Hepatocyte (in vitro differentiated cells): Measurements from ENCODE around the gene GSG1. TPM values are rescaled to one million over a fixed set of nuclear protein-coding genes. Genes with fewer than 3 reads are reported as not detected.

Experiments used
- DNase-seq: peaks from one replicate; pipeline ENCODE4 v3.0.0-alpha.2; 2016; ENCODE audit warnings: low spot score
- H2AFZ ChIP-seq: fragments of 200-600 bp; sonication (generic); 2 replicates; pipeline ENCODE4 v1.6.0; 2016; ENCODE audit warnings: antibody characterized with exemption, mild to moderate bottlenecking
- H3K27ac ChIP-seq: fragments of 200-600 bp; sonication (generic); 2 replicates; pipeline ENCODE4 v1.5.1; 2016; ENCODE audit warnings: mild to moderate bottlenecking
- H3K27me3 ChIP-seq: fragments of 200-600 bp; sonication (generic); 2 replicates; pipeline ENCODE4 v1.6.1; 2016
- H3K36me3 ChIP-seq: fragments of 200-600 bp; sonication (generic); replicated peaks from 2 replicates; pipeline ENCODE4 v1.5.1; 2016; ENCODE audit warnings: low read depth; ENCODE audit not compliant: insufficient read depth
- H3K4me1 ChIP-seq: fragments of 200-600 bp; sonication (generic); 2 replicates; pipeline ENCODE4 v1.5.1; 2016; ENCODE audit warnings: mild to moderate bottlenecking, moderate library complexity; ENCODE audit not compliant: insufficient read depth
- H3K4me2 ChIP-seq: fragments of 200-600 bp; sonication (generic); 2 replicates; pipeline ENCODE4 v1.6.0; 2016
- H3K4me3 ChIP-seq: fragments of 200-600 bp; sonication (generic); 2 replicates; pipeline ENCODE4 v1.5.1; 2016; ENCODE audit warnings: mild to moderate bottlenecking
- H3K79me2 ChIP-seq: fragments of 200-600 bp; sonication (generic); 2 replicates; pipeline ENCODE4 v1.6.0; 2017; ENCODE audit warnings: mild to moderate bottlenecking
- H3K9me2 ChIP-seq: fragments of 200-600 bp; sonication (generic); replicated peaks from 2 replicates; pipeline ENCODE4 v1.6.0; 2017; ENCODE audit warnings: mild to moderate bottlenecking; ENCODE audit not compliant: insufficient read depth
- H3K9me3 ChIP-seq: fragments of 200-600 bp; sonication (generic); 2 replicates; pipeline ENCODE4 v1.5.1; 2016; ENCODE audit warnings: low read depth, mild to moderate bottlenecking
- H4K20me1 ChIP-seq: fragments of 200-600 bp; sonication (generic); 2 replicates; pipeline ENCODE4 v1.6.0; 2016; ENCODE audit warnings: mild to moderate bottlenecking; ENCODE audit not compliant: insufficient read depth, poor library complexity, severe bottlenecking
- EZH2 ChIP-seq: fragments of 200-600 bp; sonication (generic); IDR thresholded peaks from 2 replicates; pipeline ENCODE4 v1.6.1; 2016; ENCODE audit warnings: antibody characterized with exemption, mild to moderate bottlenecking, borderline replicate concordance
- EZH2phosphoT487 ChIP-seq: fragments of 200-600 bp; sonication (generic); IDR thresholded peaks from one replicate; pipeline ENCODE4 v1.6.1; 2018; ENCODE audit warnings: antibody characterized with exemption, mild to moderate bottlenecking, low read depth, moderate library complexity; ENCODE audit not compliant: unreplicated experiment, severe bottlenecking
- WGBS: methylation state at CpG from one replicate; pipeline ENCODE4 v1.1.6; 2016; ENCODE audit warnings: low lambda C conversion rate; ENCODE audit errors: missing lambda C conversion rate; 5-methylcytosine and 5-hydroxymethylcytosine counted together
- polyA plus RNA-seq: library from polyadenylated mRNA; unstranded; fragments of >200 nt; fragmentation: Nextera tagmentation; extraction: Ambion mirVana; gene quantifications from 2 replicates; pipeline ENCODE4 v1.2.1, GENCODE V29; 2016
- total RNA-seq: library from RNA; depleted of rRNA; stranded (reverse); fragments of >200 nt; gene quantifications from 2 replicates; pipeline ENCODE4 v1.2.3, GENCODE V29; 2014
- TF ChIP-seq, protein P1 (sequence below): fragments of 200-600 bp; sonication (generic); IDR thresholded peaks from 2 replicates; pipeline ENCODE4 v1.5.1; 2016; ENCODE audit warnings: antibody characterized with exemption, mild to moderate bottlenecking; ENCODE audit not compliant: poor library complexity

The GSG1 gene
- total and polyA plus RNA-seq, 2 experiments from 2014 or later = 0.37 TPM; not detected in 1

DNA sequence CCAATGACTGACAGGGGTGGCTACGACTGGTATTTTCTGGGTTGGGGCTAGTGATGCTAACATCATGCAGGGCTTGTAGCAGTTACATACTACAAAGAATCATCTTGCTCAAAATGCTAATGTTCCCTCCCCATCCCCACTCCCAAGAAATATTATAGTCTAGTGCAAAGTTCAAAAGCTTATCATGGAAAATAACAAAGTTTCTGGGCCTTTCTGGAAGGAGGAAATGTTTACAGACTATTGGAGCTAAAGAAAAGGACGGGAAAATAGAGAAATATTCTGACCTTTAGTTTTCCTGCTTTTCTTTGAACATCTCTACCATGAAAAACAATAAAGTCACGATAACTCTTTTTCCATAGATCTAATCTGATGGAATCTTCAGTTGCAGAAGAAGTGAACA lies 23.2 kb downstream of the GSG1 start:
- Histone ChIP-seq H3K9me2 (no peaks in the 10 kb centered on the region), H3K27me3 (no peaks in the 10 kb centered on the region), H3K9me3 (no peaks in the 10 kb centered on the region), H3K79me2 (no peaks in the 10 kb centered on the region), H3K36me3 (no peaks in the 10 kb centered on the region), H3K4me1 (no peaks in the 10 kb centered on the region), H2AFZ (no peak overlapping the region), H3K4me3 (no peak overlapping the region), H3K4me2 (no peak overlapping the region), H3K27ac (peak overlapping the region; percentile 63), H4K20me1 (no peaks in the 10 kb centered on the region)
- DNase-seq = no peak
- TF ChIP-seq EZH2 = no peak
- no peak for TF ChIP-seq EZH2phosphoT487
- TF ChIP-seq, protein P1, sequence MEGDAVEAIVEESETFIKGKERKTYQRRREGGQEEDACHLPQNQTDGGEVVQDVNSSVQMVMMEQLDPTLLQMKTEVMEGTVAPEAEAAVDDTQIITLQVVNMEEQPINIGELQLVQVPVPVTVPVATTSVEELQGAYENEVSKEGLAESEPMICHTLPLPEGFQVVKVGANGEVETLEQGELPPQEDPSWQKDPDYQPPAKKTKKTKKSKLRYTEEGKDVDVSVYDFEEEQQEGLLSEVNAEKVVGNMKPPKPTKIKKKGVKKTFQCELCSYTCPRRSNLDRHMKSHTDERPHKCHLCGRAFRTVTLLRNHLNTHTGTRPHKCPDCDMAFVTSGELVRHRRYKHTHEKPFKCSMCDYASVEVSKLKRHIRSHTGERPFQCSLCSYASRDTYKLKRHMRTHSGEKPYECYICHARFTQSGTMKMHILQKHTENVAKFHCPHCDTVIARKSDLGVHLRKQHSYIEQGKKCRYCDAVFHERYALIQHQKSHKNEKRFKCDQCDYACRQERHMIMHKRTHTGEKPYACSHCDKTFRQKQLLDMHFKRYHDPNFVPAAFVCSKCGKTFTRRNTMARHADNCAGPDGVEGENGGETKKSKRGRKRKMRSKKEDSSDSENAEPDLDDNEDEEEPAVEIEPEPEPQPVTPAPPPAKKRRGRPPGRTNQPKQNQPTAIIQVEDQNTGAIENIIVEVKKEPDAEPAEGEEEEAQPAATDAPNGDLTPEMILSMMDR = no peak
- WGBS = 93% methylated on average over 3 of the region's 3 CpGs

DNA sequence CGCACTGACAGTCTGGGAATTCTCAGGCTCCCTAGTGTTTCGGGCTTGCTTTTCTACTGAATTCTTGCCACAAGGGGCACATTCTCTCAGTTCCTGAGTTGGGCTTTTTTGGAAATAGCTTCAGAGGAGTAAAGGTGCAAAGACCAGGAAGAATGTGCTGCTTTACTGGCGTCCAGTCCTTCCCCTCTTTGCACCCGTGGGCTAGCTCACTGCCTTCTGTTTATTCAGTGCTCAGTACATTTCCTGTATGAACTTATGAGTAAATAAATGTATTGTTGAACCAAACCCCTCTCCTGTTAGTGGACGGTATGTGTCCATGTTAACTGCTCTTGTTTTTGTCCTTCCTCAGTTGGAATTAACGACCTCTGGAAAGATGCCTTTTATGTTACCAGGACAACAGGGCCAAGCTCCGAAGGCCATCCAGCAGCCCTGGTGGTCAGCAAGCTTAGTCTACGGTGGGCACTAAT lies 24.0 kb downstream of the GSG1 start:
- 79% methylated on average over 8 of the region's 8 CpGs for WGBS
- Histone ChIP-seq H4K20me1 (no peaks in the 10 kb centered on the region), H3K9me2 (no peaks in the 10 kb centered on the region), H3K27me3 (no peaks in the 10 kb centered on the region), H3K36me3 (no peaks in the 10 kb centered on the region), H3K79me2 (no peaks in the 10 kb centered on the region), H3K9me3 (no peaks in the 10 kb centered on the region), H2AFZ (no peak overlapping the region), H3K4me1 (no peaks in the 10 kb centered on the region), H3K4me3 (no peak overlapping the region), H3K4me2 (no peak overlapping the region), H3K27ac (peak overlapping the region; percentile 17)
- TF ChIP-seq EZH2 = no peak
- TF ChIP-seq, protein P1 = peak; percentile 3
- no peak for DNase-seq

DNA sequence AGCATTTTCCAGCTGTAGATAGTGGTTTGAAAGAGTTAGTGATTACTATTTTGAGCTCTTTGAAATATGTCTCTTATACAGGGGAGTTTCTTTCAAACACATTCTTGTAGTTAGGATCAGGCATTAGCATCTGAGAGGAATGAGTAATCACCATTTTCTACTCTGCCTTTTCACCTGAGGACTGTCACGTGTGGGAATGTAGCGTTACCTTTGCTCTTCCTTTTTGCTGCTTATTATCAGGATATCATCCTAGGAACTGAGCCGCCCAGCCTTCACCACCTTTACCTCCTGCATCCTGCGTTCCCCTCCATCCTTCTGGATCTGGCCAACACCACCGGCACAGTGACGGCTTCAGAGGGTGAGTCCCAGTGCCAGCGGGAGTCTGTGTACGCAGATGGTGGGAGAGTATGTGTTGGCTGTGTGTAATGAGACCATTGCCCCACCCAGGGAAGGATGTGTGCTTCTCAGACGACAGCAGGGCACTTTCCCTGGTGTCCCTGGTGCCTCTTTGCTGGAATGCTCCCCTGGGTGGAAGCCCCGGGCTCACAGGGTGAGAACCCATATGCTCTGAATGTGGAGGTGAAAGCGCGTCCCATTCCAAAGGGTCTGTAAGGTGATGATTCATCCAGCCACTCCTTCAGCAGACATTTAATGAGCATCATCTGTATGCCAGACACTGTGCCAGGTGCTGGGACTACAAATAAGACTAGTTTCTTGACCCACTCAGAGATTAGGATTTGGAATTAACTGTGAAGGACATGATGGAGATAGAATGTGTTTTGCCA lies 27.5 kb downstream of the GSG1 start:
- WGBS = 91% methylated on average over 12 of the region's 12 CpGs
- Histone ChIP-seq H3K27me3 (no peaks in the 10 kb centered on the region), H3K79me2 (no peaks in the 10 kb centered on the region), H3K4me2 (no peak overlapping the region), H3K27ac (no peak overlapping the region), H3K4me1 (no peaks in the 10 kb centered on the region), H3K36me3 (no peaks in the 10 kb centered on the region), H2AFZ (no peak overlapping the region), H3K9me3 (no peaks in the 10 kb centered on the region), H4K20me1 (no peaks in the 10 kb centered on the region), H3K4me3 (no peak overlapping the region), H3K9me2 (no peaks in the 10 kb centered on the region)
- DNase-seq = no peak
- TF ChIP-seq, protein P1 = no peak
- TF ChIP-seq EZH2 = no peak

DNA sequence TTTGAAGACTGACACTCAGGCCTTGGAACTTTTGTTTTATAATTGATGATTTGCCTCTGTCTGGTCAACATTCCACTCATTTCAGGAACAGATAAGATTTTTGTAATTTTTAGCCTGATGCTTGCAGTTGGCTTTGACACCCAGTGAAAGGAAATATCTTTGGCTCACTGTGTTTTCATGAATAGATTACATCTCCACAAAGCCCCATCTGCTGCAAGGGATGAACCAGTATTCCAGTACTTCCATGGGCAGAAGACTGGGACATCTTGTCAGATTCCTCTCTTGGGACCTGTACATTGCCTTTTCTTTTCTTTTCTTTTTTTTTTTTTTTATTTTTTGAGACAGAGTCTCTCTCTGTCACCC lies 28.4 kb downstream of the GSG1 start:
- H3K36me3 ChIP-seq = no peaks in the 10 kb centered on the region
- H3K4me2 ChIP-seq = no peak overlapping the region

More for the DNA sequence above, 28.4 kb downstream of the GSG1 start:
- no peak overlapping the region for H3K27ac ChIP-seq
- no peaks in the 10 kb centered on the region for H3K9me2 ChIP-seq
- H3K27me3 ChIP-seq = no peaks in the 10 kb centered on the region
- DNase-seq = no peak
- TF ChIP-seq, protein P1 = no peak
- TF ChIP-seq EZH2 = no peak
- TF ChIP-seq EZH2phosphoT487 = no peak
- no peaks in the 10 kb centered on the region for H3K4me1 ChIP-seq
- H3K79me2 ChIP-seq = no peaks in the 10 kb centered on the region
- no peaks in the 10 kb centered on the region for H4K20me1 ChIP-seq
- no peaks in the 10 kb centered on the region for H3K9me3 ChIP-seq
- no peak overlapping the region for H3K4me3 ChIP-seq
- no peak overlapping the region for H2AFZ ChIP-seq
